Esophagus (tissue), 2 donors: Measurements from ENCODE around the gene ZNF546. TPM values are rescaled to one million over a fixed set of nuclear protein-coding genes. Genes with fewer than 3 reads are reported as not detected.

Experiments
- H3K27ac ChIP-seq, 2 donors: one replicate each; pipeline ENCODE4 v1.5.1; 2013; ENCODE audit warnings: low read depth in 2 of 2, mild to moderate bottlenecking in 2 of 2, inconsistent platforms in 1 of 2, low read length in 1 of 2, moderate library complexity in 1 of 2
- H3K27me3 ChIP-seq, 2 donors: one replicate each; pipeline ENCODE4 v1.6.1; 2013; ENCODE audit warnings: low read length in 2 of 2, control low read depth in 1 of 2, mild to moderate bottlenecking in 1 of 2; ENCODE audit not compliant: insufficient read depth in 2 of 2, control insufficient read depth in 1 of 2
- H3K36me3 ChIP-seq, 2 donors: one replicate each; pipeline ENCODE4 v1.6.1; 2013; ENCODE audit warnings: low read length in 1 of 2; ENCODE audit not compliant: control insufficient read depth in 2 of 2, insufficient read depth in 2 of 2
- H3K4me1 ChIP-seq, 2 donors: one replicate each; pipeline ENCODE4 v1.6.1; 2013; ENCODE audit warnings: low read length in 1 of 2; ENCODE audit not compliant: control insufficient read depth in 2 of 2, insufficient read depth in 2 of 2
- H3K4me3 ChIP-seq, 2 donors: one replicate each; pipeline ENCODE4 v1.5.1; 2013; ENCODE audit warnings: low read length in 2 of 2, mild to moderate bottlenecking in 2 of 2, low read depth in 1 of 2, moderate library complexity in 1 of 2
- H3K9me3 ChIP-seq, 2 donors: one replicate each; pipeline ENCODE4 v1.6.1; 2013; ENCODE audit warnings: mild to moderate bottlenecking in 2 of 2, low read depth in 1 of 2, low read length in 1 of 2, moderate library complexity in 1 of 2; ENCODE audit not compliant: control insufficient read depth in 2 of 2, insufficient read depth in 1 of 2
- WGBS, 2 donors: extraction: QIAGEN DNeasy Blood & Tissue Kit; methylation state at CpG; one replicate each; pipeline ENCODE4 v1.1.7; 2013; 5-methylcytosine and 5-hydroxymethylcytosine counted together
- polyA plus RNA-seq, 2 donors: library from polyadenylated mRNA; stranded (reverse); fragments of 200-250 nt; gene quantifications; one replicate each; pipeline ENCODE4 v1.2.3, GENCODE V29; 2013
- donor health status: healthy with polysubstance abuse.
- donor health status: Bipolar disorder and iron deficiency.

Gene ZNF546
- polyA plus RNA-seq, 2 donors, result 0.52 to 0.90 TPM

- H3K4me1 ChIP-seq, result peaks cover 0 to 5% of the 10 kb centered on the region in 2 donors
- no peaks in the 10 kb centered on the region for H3K36me3 ChIP-seq
- WGBS, 2 donors, result 84 to 91% methylated on average over 6 of the region's 6 CpGs
Measured at GRCh38 chr19:39966617-39967016, 30.2 kb upstream of the ZNF546 start.

GRCh38 chr19:39967561-39967960 lies 29.3 kb upstream of the ZNF546 start:
- Histone ChIP-seq H3K4me1 (peaks cover 3 to 9% of the 10 kb centered on the region in 2 donors), H3K9me3 (no peaks in the 10 kb centered on the region), H3K27me3 (no peaks in the 10 kb centered on the region), H3K27ac (no peak overlapping the region), H3K4me3 (no peak overlapping the region), H3K36me3 (peaks cover 0 to 5% of the 10 kb centered on the region in 2 donors)
- 87 to 89% methylated on average over 9 of the region's 9 CpGs for WGBS, 2 donors

More at GRCh38 chr19:39966617-39967016, 30.2 kb upstream of the ZNF546 start:
- Histone ChIP-seq H3K27ac (no peak overlapping the region), H3K27me3 (no peaks in the 10 kb centered on the region), H3K4me3 (no peak overlapping the region), H3K9me3 (no peaks in the 10 kb centered on the region)

- WGBS, 2 donors, result 79 to 97% methylated on average over 15 of the region's 15 CpGs
- peak overlapping the region in 1 of 2 donors; percentile 55 for H3K27ac ChIP-seq
Measured at GRCh38 chr19:39968789-39969188, 28.1 kb upstream of the ZNF546 start.

GRCh38 chr19:39969266-39969665 lies 27.6 kb upstream of the ZNF546 start:
- H3K27ac ChIP-seq, result peak overlapping the region; percentile 3 to 95
- no peak overlapping the region for H3K4me3 ChIP-seq
- peaks cover 3 to 9% of the 10 kb centered on the region in 2 donors for H3K4me1 ChIP-seq
- H3K36me3 ChIP-seq, result peaks cover 5 to 6% of the 10 kb centered on the region in 2 donors
- WGBS, 2 donors, result 46 to 66% methylated on average over 6 of the region's 6 CpGs
- H3K27me3 ChIP-seq, result no peaks in the 10 kb centered on the region
- H3K9me3 ChIP-seq, result no peaks in the 10 kb centered on the region

More at GRCh38 chr19:39968789-39969188, 28.1 kb upstream of the ZNF546 start:
- H3K9me3 ChIP-seq, result no peaks in the 10 kb centered on the region
- H3K36me3 ChIP-seq, result peaks cover 3 to 5% of the 10 kb centered on the region in 2 donors
- H3K4me3 ChIP-seq, result no peak overlapping the region
- H3K27me3 ChIP-seq, result no peaks in the 10 kb centered on the region
- peaks cover 3 to 9% of the 10 kb centered on the region in 2 donors for H3K4me1 ChIP-seq

- H3K4me3 ChIP-seq, result peak overlapping the region; percentile 75 to 93
- peaks cover 5 to 12% of the 10 kb centered on the region in 2 donors for H3K36me3 ChIP-seq
- H3K27me3 ChIP-seq, result no peaks in the 10 kb centered on the region
- peaks cover 3 to 9% of the 10 kb centered on the region in 2 donors for H3K4me1 ChIP-seq
- peak overlapping the region; percentile 91 to 95 for H3K27ac ChIP-seq
- no peaks in the 10 kb centered on the region for H3K9me3 ChIP-seq
- WGBS, 2 donors, result 52 to 63% methylated on average over 13 of the region's 13 CpGs
Measured at GRCh38 chr19:39969681-39970424, 27.0 kb upstream of the ZNF546 start.

- Histone ChIP-seq H3K27ac (peak overlapping the region; percentile 91 to 95), H3K27me3 (no peaks in the 10 kb centered on the region), H3K4me1 (peaks cover 3 to 9% of the 10 kb centered on the region in 2 donors), H3K4me3 (peak overlapping the region; percentile 75 to 93), H3K9me3 (no peaks in the 10 kb centered on the region), H3K36me3 (peaks cover 5 to 12% of the 10 kb centered on the region in 2 donors)
- 1 to 5% methylated on average over 11 of the region's 11 CpGs for WGBS, 2 donors
Measured at GRCh38 chr19:39970425-39970674, 26.5 kb upstream of the ZNF546 start.

- Histone ChIP-seq H3K27me3 (no peaks in the 10 kb centered on the region), H3K4me1 (peaks cover 3 to 9% of the 10 kb centered on the region in 2 donors), H3K9me3 (no peaks in the 10 kb centered on the region), H3K27ac (peak within 1 kb of the TSS; percentile 91 to 95), H3K4me3 (peak within 1 kb of the TSS; percentile 82 to 93), H3K36me3 (peaks cover 5 to 12% of the 10 kb centered on the region in 2 donors)
- 0% methylated on average over 47 of the region's 47 CpGs for WGBS, 2 donors
Measured at GRCh38 chr19:39970675-39971379, 26.0 kb upstream of the ZNF546 start, which contains the start of gene PSMC4. TSS of gene PSMC4 (plus strand) at chr19:39971165. CDS start at chr19:39971203, 38 bp downstream.

GRCh38 chr19:39971380-39972035 lies 25.4 kb upstream of the ZNF546 start:
- Histone ChIP-seq H3K27me3 (no peaks in the 10 kb centered on the region), H3K4me3 (peak overlapping the region; percentile 82 to 93), H3K27ac (peak overlapping the region; percentile 39 to 87), H3K4me1 (peaks cover 3 to 9% of the 10 kb centered on the region in 2 donors), H3K9me3 (no peaks in the 10 kb centered on the region), H3K36me3 (peaks cover 5 to 12% of the 10 kb centered on the region in 2 donors)
- 2 to 3% methylated on average over 21 of the region's 21 CpGs for WGBS, 2 donors

- Histone ChIP-seq H3K27me3 (no peaks in the 10 kb centered on the region), H3K36me3 (peaks cover 14 to 15% of the 10 kb centered on the region in 2 donors), H3K4me3 (no peak overlapping the region), H3K4me1 (peaks cover 3 to 4% of the 10 kb centered on the region in 2 donors), H3K9me3 (no peaks in the 10 kb centered on the region), H3K27ac (no peak overlapping the region)
- WGBS, 2 donors, result 93 to 95% methylated on average over 24 of the region's 24 CpGs
Measured at GRCh38 chr19:39974377-39975155, 22.3 kb upstream of the ZNF546 start.
